ENCODE results near the gene RPRD1B.

GRCh38 chr20:38106461-38106860 lies 72.9 kb downstream of the RPRD1B start:
- TF ChIP-seq, protein P1, sequence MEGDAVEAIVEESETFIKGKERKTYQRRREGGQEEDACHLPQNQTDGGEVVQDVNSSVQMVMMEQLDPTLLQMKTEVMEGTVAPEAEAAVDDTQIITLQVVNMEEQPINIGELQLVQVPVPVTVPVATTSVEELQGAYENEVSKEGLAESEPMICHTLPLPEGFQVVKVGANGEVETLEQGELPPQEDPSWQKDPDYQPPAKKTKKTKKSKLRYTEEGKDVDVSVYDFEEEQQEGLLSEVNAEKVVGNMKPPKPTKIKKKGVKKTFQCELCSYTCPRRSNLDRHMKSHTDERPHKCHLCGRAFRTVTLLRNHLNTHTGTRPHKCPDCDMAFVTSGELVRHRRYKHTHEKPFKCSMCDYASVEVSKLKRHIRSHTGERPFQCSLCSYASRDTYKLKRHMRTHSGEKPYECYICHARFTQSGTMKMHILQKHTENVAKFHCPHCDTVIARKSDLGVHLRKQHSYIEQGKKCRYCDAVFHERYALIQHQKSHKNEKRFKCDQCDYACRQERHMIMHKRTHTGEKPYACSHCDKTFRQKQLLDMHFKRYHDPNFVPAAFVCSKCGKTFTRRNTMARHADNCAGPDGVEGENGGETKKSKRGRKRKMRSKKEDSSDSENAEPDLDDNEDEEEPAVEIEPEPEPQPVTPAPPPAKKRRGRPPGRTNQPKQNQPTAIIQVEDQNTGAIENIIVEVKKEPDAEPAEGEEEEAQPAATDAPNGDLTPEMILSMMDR (IDR thresholded peaks at IDR 0.05; ENCODE audit: low read length) = no peak
- TF ChIP-seq EZH2 (IDR thresholded peaks at IDR 0.05; ENCODE audit: borderline replicate concordance, low read length) = no peak

Measured in OCI-LY1 (cell line).